Keratinocyte (primary cell): ENCODE measurements around the gene ETFA. TPM values are rescaled to one million over a fixed set of nuclear protein-coding genes. Genes with fewer than 3 reads are reported as not detected.

ENCODE experiments used
- DNase-seq: peaks from one replicate; pipeline ENCODE4 v3.0.0-alpha.2; 2011; ENCODE audit warnings: low read depth, missing footprints, low spot score
- FAIRE-seq: peaks from 2 replicates; lab custom pipeline; 2011; peaks lifted over from hg19 to GRCh38; lab: Jason Lieb, UNC
- H2AFZ ChIP-seq: 2 replicates; pipeline ENCODE4 v1.6.0; 2012; ENCODE audit warnings: low read length, control low read depth, inconsistent platforms; ENCODE audit not compliant: control insufficient read depth
- H3K27ac ChIP-seq: 2 replicates; pipeline ENCODE4 v1.5.1; 2011; ENCODE audit warnings: low read length; ENCODE audit not compliant: control insufficient read depth, insufficient read depth
- H3K27me3 ChIP-seq: 3 replicates; pipeline ENCODE4 v1.6.0; 2011; ENCODE audit warnings: low read length; ENCODE audit not compliant: control insufficient read depth, insufficient read depth; ENCODE audit errors: extremely low read depth
- H3K36me3 ChIP-seq, 2 experiments: 2 replicates in 1 of 2; 3 replicates in 1 of 2; pipeline ENCODE4 v1.5.1; 2011; ENCODE audit warnings: low read length in 2 of 2, mild to moderate bottlenecking in 1 of 2; ENCODE audit not compliant: control insufficient read depth in 2 of 2, insufficient read depth in 2 of 2; ENCODE audit errors: extremely low read depth in 1 of 2
- H3K4me1 ChIP-seq: 3 replicates; pipeline ENCODE4 v1.5.1; 2011; ENCODE audit warnings: low read length; ENCODE audit not compliant: control insufficient read depth, insufficient read depth; ENCODE audit errors: extremely low read depth
- H3K4me2 ChIP-seq: 3 replicates; pipeline ENCODE4 v1.6.0; 2011; ENCODE audit warnings: low read depth, low read length; ENCODE audit not compliant: control insufficient read depth, insufficient read depth; ENCODE audit errors: extremely low read depth
- H3K4me3 ChIP-seq, 3 experiments: fragments of 200-600 bp in 1 of 3; sonication (generic) in 1 of 3; 2 replicates in 2 of 3; 3 replicates in 1 of 3; pipeline ENCODE4 v1.5.1; 2011 to 2016; ENCODE audit warnings: low read length in 3 of 3, mild to moderate bottlenecking in 3 of 3, control low read depth in 2 of 3, inconsistent platforms in 1 of 3, low read depth in 1 of 3, mixed read lengths in 1 of 3, mixed run types in 1 of 3, moderate library complexity in 1 of 3; ENCODE audit not compliant: control insufficient read depth in 2 of 3, insufficient read depth in 2 of 3; ENCODE audit errors: extremely low read depth in 1 of 3
- H3K79me2 ChIP-seq: 2 replicates; pipeline ENCODE4 v1.6.0; 2012; ENCODE audit warnings: low read length; ENCODE audit not compliant: control insufficient read depth, insufficient read depth
- H3K9ac ChIP-seq: 3 replicates; pipeline ENCODE4 v1.6.0; 2011; ENCODE audit warnings: low read length; ENCODE audit not compliant: control insufficient read depth, insufficient read depth; ENCODE audit errors: extremely low read depth
- H3K9me1 ChIP-seq: 3 replicates; pipeline ENCODE4 v1.6.0; 2011; ENCODE audit warnings: low read length; ENCODE audit not compliant: control insufficient read depth, insufficient read depth; ENCODE audit errors: extremely low read depth
- H3K9me3 ChIP-seq: 2 replicates; pipeline ENCODE4 v1.5.1; 2012; ENCODE audit warnings: low read depth, low read length; ENCODE audit not compliant: control insufficient read depth
- H4K20me1 ChIP-seq: 3 replicates; pipeline ENCODE4 v1.6.0; 2011; ENCODE audit warnings: low read length; ENCODE audit not compliant: control insufficient read depth, insufficient read depth; ENCODE audit errors: extremely low read depth
- EZH2 ChIP-seq: IDR thresholded peaks from one replicate; pipeline ENCODE4 v1.6.1; 2012; ENCODE audit warnings: inconsistent platforms, mild to moderate bottlenecking, low read length, moderate library complexity
- dilution Hi-C: fragments of 300-500 bp; cut with MboI; formaldehyde crosslinking; loops from one replicate; pipeline ENCODE4 v1.7.0; 2020; ENCODE audit warnings: low sequenced_read_pairs; ENCODE audit not compliant: extremely low pct_ligation_motif_present
- polyA plus RNA-seq, 5 experiments: library from polyadenylated mRNA; depleted of rRNA in 3 of 5; stranded (reverse) in 3 of 5; stranded (forward) in 1 of 5; unstranded in 1 of 5; fragments of >200 nt; gene quantifications; 1 replicate in 1 of 5; 2 replicates in 3 of 5; 3 replicates in 1 of 5; pipeline versions ENCODE4 v1.2.1 to v1.2.3, GENCODE V29; 2011 to 2012; ENCODE audit warnings: missing spikeins in 2 of 5, low read depth in 1 of 5, low replicate concordance in 1 of 5
- TF ChIP-seq, protein P1 (sequence below), 3 experiments: IDR thresholded peaks in 1 of 3; conservative IDR thresholded peaks in 1 of 3; optimal IDR thresholded peaks in 1 of 3; 2 replicates in 2 of 3; 3 replicates in 1 of 3; pipeline versions ENCODE3 to v1.5.1; 2011; ENCODE audit warnings: low read length in 3 of 3, mild to moderate bottlenecking in 3 of 3, moderate library complexity in 2 of 3, control low read depth in 1 of 3, inconsistent platforms in 1 of 3; ENCODE audit not compliant: insufficient read depth in 2 of 3; ENCODE audit errors: extremely low read depth in 1 of 3

The ETFA gene
- polyA plus RNA-seq, 1 donor (not counting 4 experiments of a cell fraction or from before 2014, with no cell fraction given), result 230 TPM

DNA sequence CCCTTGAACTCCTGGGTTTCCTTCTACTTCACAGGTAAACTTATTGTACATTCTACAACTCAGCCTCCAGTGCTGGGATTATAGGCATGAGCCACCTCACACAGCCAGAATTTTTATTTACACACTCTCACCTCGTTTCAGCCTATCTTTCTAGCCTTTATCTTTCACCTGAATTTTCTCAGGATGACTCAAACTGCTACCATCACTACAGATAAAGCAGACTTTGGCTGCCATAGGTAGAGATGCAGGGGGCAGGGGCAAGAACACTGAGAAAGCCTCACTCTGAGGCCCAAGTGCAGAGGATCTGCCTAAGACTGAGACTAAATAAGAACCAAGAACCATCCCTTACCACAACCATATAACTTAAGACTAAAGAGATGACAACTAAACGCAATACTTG lies 59.0 kb downstream of the ETFA start:
- no peak for FAIRE-seq
- TF ChIP-seq, protein P1, sequence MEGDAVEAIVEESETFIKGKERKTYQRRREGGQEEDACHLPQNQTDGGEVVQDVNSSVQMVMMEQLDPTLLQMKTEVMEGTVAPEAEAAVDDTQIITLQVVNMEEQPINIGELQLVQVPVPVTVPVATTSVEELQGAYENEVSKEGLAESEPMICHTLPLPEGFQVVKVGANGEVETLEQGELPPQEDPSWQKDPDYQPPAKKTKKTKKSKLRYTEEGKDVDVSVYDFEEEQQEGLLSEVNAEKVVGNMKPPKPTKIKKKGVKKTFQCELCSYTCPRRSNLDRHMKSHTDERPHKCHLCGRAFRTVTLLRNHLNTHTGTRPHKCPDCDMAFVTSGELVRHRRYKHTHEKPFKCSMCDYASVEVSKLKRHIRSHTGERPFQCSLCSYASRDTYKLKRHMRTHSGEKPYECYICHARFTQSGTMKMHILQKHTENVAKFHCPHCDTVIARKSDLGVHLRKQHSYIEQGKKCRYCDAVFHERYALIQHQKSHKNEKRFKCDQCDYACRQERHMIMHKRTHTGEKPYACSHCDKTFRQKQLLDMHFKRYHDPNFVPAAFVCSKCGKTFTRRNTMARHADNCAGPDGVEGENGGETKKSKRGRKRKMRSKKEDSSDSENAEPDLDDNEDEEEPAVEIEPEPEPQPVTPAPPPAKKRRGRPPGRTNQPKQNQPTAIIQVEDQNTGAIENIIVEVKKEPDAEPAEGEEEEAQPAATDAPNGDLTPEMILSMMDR (optimal IDR thresholded peaks at IDR 0.05 in 1 of 3, IDR thresholded peaks at IDR 0.05 in 1 of 3, conservative IDR thresholded peaks at IDR 0.05 in 1 of 3; ENCODE audit: extremely low read depth in 1 of 3, insufficient read depth in 2 of 3, low read length in 3 of 3), result no peak
- no peak for TF ChIP-seq EZH2
- H3K4me2 ChIP-seq, result no peak overlapping the region
- H3K4me1 ChIP-seq, result no peaks in the 10 kb centered on the region
- H3K27ac ChIP-seq, result no peak overlapping the region
- no peaks in the 10 kb centered on the region for H3K36me3 ChIP-seq
- no peaks in the 10 kb centered on the region for H3K79me2 ChIP-seq
- dilution Hi-C loops, result no loop called here
- H2AFZ ChIP-seq, result no peak overlapping the region
- no peaks in the 10 kb centered on the region for H3K27me3 ChIP-seq
- H4K20me1 ChIP-seq, result no peaks in the 10 kb centered on the region
- no peaks in the 10 kb centered on the region for H3K9me3 ChIP-seq
- DNase-seq, result no peak
- H3K4me3 ChIP-seq, result no peak overlapping the region
- no peak overlapping the region for H3K9ac ChIP-seq
- no peaks in the 10 kb centered on the region for H3K9me1 ChIP-seq

DNA sequence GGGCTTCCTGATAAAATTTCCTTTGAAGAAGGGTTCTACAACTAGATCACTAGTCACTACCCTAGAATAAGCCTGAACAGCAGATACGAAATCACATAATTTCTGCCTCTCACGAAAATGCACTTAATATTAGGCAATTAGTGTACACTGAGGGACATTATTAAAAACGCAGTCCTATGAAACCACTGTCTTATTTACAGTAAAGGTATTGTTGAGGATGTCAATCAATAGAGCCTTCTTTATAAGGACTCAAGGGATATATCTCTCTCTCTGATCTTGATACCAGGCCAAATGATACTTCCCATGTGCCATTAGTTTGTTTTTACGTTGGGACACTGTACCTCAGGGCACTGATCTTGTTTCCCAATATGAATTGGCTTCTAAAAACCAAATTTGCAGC lies 59.6 kb downstream of the ETFA start:
- Histone ChIP-seq H3K79me2 (no peaks in the 10 kb centered on the region), H3K9me3 (no peaks in the 10 kb centered on the region), H4K20me1 (no peaks in the 10 kb centered on the region), H3K27ac (no peak overlapping the region), H3K4me1 (no peaks in the 10 kb centered on the region), H3K4me2 (no peak overlapping the region), H3K4me3 (no peak overlapping the region), H2AFZ (no peak overlapping the region), H3K9ac (no peak overlapping the region), H3K27me3 (no peaks in the 10 kb centered on the region), H3K9me1 (no peaks in the 10 kb centered on the region), H3K36me3 (no peaks in the 10 kb centered on the region)
- TF ChIP-seq EZH2, result no peak
- TF ChIP-seq, protein P1 (optimal IDR thresholded peaks at IDR 0.05 in 1 of 3, IDR thresholded peaks at IDR 0.05 in 1 of 3, conservative IDR thresholded peaks at IDR 0.05 in 1 of 3; ENCODE audit: extremely low read depth in 1 of 3, insufficient read depth in 2 of 3, low read length in 3 of 3), result no peak
- dilution Hi-C loops, result no loop called here
- FAIRE-seq (no peak), DNase-seq (no peak)
